HepG2 (cell line): ENCODE measurements around the gene ZNF280A. TPM values are rescaled to one million over a fixed set of nuclear protein-coding genes. Genes with fewer than 3 reads are reported as not detected.

ENCODE experiments used
- ARNT ChIP-seq: fragments of 450-650 bp; IDR thresholded peaks from 2 replicates; pipeline ENCODE4 v1.6.1; 2017
- HMG20B ChIP-seq: conservative IDR thresholded peaks from 2 replicates; pipeline ENCODE4 v1.6.1; 2016; ENCODE audit warnings: missing genetic modification reagents, missing compliant biosample characterization
- PLRG1 ChIP-seq: fragments of 450-650 bp; conservative IDR thresholded peaks from 2 replicates; pipeline ENCODE4 v1.6.1; 2016
- RFX3 ChIP-seq: IDR thresholded peaks from 2 replicates; pipeline ENCODE4 v1.6.1; 2016; ENCODE audit warnings: missing biosample characterization, missing genetic modification reagents
- TOE1 ChIP-seq: sonication (generic); formaldehyde crosslinking; IDR thresholded peaks from 2 replicates; pipeline ENCODE4 v1.4.0; 2020; ENCODE audit warnings: mild to moderate bottlenecking, missing genetic modification reagents
- ZBTB25 ChIP-seq: IDR thresholded peaks from 2 replicates; pipeline ENCODE4 v1.6.1; 2018; ENCODE audit warnings: missing genetic modification reagents
- polyA plus RNA-seq, 8 experiments: library from polyadenylated mRNA; depleted of rRNA in 3 of 8; stranded (reverse) in 7 of 8; unstranded in 1 of 8; fragments of >200 nt; fragmentation: Illumina TruSeq in 4 of 8; extraction: Trizol in 4 of 8; gene quantifications; 2 replicates each; pipeline versions ENCODE4 v1.2.1 to v1.2.3, GENCODE V29; 2011 to 2016; ENCODE audit warnings: low read depth in 4 of 8, missing spikeins in 1 of 8, mixed read lengths in 1 of 8; ENCODE audit not compliant: insufficient read depth in 1 of 8
- total RNA-seq, 5 experiments: library from RNA; depleted of rRNA; stranded (reverse); fragments of >200 nt; fragmentation: Illumina TruSeq; extraction: Trizol; gene quantifications; 2 replicates each; pipeline ENCODE4 v1.2.3, GENCODE V29; 2016; ENCODE audit warnings: low read depth in 1 of 5
- TF ChIP-seq, protein P1 (sequence below): IDR thresholded peaks from 2 replicates; pipeline ENCODE4 v1.6.1; 2016
- TF ChIP-seq, protein P2 (sequence below): sonication (generic); formaldehyde crosslinking; IDR thresholded peaks from 2 replicates; pipeline ENCODE4 v1.4.0; 2020; ENCODE audit warnings: missing genetic modification reagents

ZNF280A gene
- total and polyA plus RNA-seq, 2 of the 13 experiments (the other 11 are each of a cell fraction or from before 2014, with no cell fraction given) = 1.4 to 2.9 TPM

- TF ChIP-seq, protein P1, sequence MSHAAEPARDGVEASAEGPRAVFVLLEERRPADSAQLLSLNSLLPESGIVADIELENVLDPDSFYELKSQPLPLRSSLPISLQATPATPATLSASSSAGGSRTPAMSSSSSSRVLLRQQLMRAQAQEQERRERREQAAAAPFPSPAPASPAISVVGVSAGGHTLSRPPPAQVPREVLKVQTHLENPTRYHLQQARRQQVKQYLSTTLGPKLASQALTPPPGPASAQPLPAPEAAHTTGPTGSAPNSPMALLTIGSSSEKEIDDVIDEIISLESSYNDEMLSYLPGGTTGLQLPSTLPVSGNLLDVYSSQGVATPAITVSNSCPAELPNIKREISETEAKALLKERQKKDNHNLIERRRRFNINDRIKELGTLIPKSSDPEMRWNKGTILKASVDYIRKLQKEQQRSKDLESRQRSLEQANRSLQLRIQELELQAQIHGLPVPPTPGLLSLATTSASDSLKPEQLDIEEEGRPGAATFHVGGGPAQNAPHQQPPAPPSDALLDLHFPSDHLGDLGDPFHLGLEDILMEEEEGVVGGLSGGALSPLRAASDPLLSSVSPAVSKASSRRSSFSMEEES = no peak
- no peak for TF ChIP-seq ZBTB25
- TF ChIP-seq, protein P2, sequence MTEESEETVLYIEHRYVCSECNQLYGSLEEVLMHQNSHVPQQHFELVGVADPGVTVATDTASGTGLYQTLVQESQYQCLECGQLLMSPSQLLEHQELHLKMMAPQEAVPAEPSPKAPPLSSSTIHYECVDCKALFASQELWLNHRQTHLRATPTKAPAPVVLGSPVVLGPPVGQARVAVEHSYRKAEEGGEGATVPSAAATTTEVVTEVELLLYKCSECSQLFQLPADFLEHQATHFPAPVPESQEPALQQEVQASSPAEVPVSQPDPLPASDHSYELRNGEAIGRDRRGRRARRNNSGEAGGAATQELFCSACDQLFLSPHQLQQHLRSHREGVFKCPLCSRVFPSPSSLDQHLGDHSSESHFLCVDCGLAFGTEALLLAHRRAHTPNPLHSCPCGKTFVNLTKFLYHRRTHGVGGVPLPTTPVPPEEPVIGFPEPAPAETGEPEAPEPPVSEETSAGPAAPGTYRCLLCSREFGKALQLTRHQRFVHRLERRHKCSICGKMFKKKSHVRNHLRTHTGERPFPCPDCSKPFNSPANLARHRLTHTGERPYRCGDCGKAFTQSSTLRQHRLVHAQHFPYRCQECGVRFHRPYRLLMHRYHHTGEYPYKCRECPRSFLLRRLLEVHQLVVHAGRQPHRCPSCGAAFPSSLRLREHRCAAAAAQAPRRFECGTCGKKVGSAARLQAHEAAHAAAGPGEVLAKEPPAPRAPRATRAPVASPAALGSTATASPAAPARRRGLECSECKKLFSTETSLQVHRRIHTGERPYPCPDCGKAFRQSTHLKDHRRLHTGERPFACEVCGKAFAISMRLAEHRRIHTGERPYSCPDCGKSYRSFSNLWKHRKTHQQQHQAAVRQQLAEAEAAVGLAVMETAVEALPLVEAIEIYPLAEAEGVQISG = no peak
- no peak for TF ChIP-seq ARNT
- no peak for TF ChIP-seq TOE1 (CRISPR knock-in tag)
- TF ChIP-seq HMG20B (CRISPR knock-in tag) = no peak
- TF ChIP-seq RFX3 (CRISPR knock-in tag) = no peak
- TF ChIP-seq PLRG1 = no peak
Measured at GRCh38 chr22:22553735-22554586, 33.9 kb upstream of the ZNF280A start (continued).
